SH-SY5Y (cell line): ENCODE results near the gene SMIM8.

Experiments
- GATA2 ChIP-seq: IDR thresholded peaks from 2 replicates; pipeline ENCODE4 v1.6.1; 2011; ENCODE audit warnings: mild to moderate bottlenecking, low read depth, low read length
- GATA3 ChIP-seq: IDR thresholded peaks from 2 replicates; pipeline ENCODE4 v1.6.1; 2011; ENCODE audit warnings: low read depth, mild to moderate bottlenecking, low read length, moderate library complexity

DNA sequence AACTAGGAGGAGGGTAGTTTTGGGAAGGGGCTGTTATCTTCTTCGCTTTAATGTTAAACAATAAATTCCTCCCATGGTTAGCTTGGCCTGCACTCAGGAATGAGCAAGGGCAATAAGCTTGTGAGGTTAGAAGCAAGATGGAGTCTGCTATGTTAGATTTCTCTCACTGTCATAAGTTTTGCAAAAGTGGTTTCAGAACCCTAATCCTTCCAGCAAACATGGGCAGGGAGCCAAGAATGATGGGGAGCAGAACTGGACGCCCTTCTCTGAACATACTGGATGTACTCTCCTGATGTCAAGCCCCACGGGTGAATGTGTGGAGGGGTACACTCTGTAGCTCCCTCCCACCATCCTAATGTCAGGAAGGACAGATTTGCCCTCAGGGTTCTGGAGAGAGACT lies 44.5 kb downstream of the SMIM8 start:
- TF ChIP-seq GATA3: no peak
- no peak for TF ChIP-seq GATA2
